SJCRH30 (cell line): ENCODE measurements around the gene KCNK15. TPM values are rescaled to one million over a fixed set of nuclear protein-coding genes. Genes with fewer than 3 reads are reported as not detected.
A peak's percentile ranks its signal among the peaks of the same experiment; 100 is the strongest.

Source experiments
- DNase-seq, 2 experiments: peaks; one replicate each; pipeline ENCODE4 v3.0.0-alpha.2; 2015 to 2020
- H3K27ac ChIP-seq: fragments of 250-450 bp; sonication (Bioruptor Pico); 2 replicates; pipeline ENCODE4 v1.5.1; 2020; ENCODE audit warnings: mild to moderate bottlenecking, moderate library complexity
- H3K27me3 ChIP-seq: fragments of 250-450 bp; sonication (Bioruptor Pico); 2 replicates; pipeline ENCODE4 v1.5.1; 2020; ENCODE audit warnings: mild to moderate bottlenecking, moderate library complexity
- H3K36me3 ChIP-seq: fragments of 250-450 bp; sonication (Bioruptor Pico); 2 replicates; pipeline ENCODE4 v1.5.1; 2020; ENCODE audit warnings: mild to moderate bottlenecking, moderate library complexity
- H3K4me1 ChIP-seq: fragments of 250-450 bp; sonication (Bioruptor Pico); 2 replicates; pipeline ENCODE4 v1.5.1; 2020; ENCODE audit warnings: mild to moderate bottlenecking, moderate library complexity
- H3K4me3 ChIP-seq: fragments of 250-450 bp; sonication (Bioruptor Pico); 2 replicates; pipeline ENCODE4 v1.5.1; 2020; ENCODE audit warnings: mild to moderate bottlenecking, moderate library complexity
- H3K9me3 ChIP-seq: fragments of 250-450 bp; sonication (Bioruptor Pico); replicated peaks from 2 replicates; pipeline ENCODE4 v1.5.1; 2020; ENCODE audit warnings: mild to moderate bottlenecking, moderate library complexity
- total RNA-seq: library from RNA; depleted of rRNA; stranded (reverse); fragments of >200 nt; shearing (Covaris generic); gene quantifications from 2 replicates; pipeline ENCODE4 v1.2.3, GENCODE V29; 2014

KCNK15 gene
- total RNA-seq, 1 experiment from 2014 or later = not detected

- no peaks in the 10 kb centered on the region for H3K9me3 ChIP-seq
- no peak for DNase-seq
- peaks cover 21% of the 10 kb centered on the region for H3K4me1 ChIP-seq
- H3K27ac ChIP-seq = no peak overlapping the region
- no peak overlapping the region for H3K4me3 ChIP-seq
- peaks cover 26% of the 10 kb centered on the region for H3K27me3 ChIP-seq
- no peaks in the 10 kb centered on the region for H3K36me3 ChIP-seq
These were observed 38.6 kb upstream of the KCNK15 start for GRCh38 chr20:44707018-44707579.

- no peak for DNase-seq
- H3K4me3 ChIP-seq = no peak overlapping the region
- peaks cover 47% of the 10 kb centered on the region for H3K27me3 ChIP-seq
- no peak overlapping the region for H3K27ac ChIP-seq
- no peaks in the 10 kb centered on the region for H3K9me3 ChIP-seq
- H3K4me1 ChIP-seq = peaks cover under 1% of the 10 kb centered on the region; the same call in 1 of the 2 replicates
- no peaks in the 10 kb centered on the region for H3K36me3 ChIP-seq
These were observed 36.3 kb upstream of the KCNK15 start for GRCh38 chr20:44709380-44709779.

- no peak overlapping the region for H3K4me3 ChIP-seq
- no peak overlapping the region for H3K27ac ChIP-seq
- H3K36me3 ChIP-seq = no peaks in the 10 kb centered on the region
- H3K9me3 ChIP-seq = no peaks in the 10 kb centered on the region
- peaks cover 4% of the 10 kb centered on the region; the same call in 1 of the 2 replicates for H3K4me1 ChIP-seq
- peaks cover 50% of the 10 kb centered on the region for H3K27me3 ChIP-seq
- no peak for DNase-seq
These were observed 35.9 kb upstream of the KCNK15 start for GRCh38 chr20:44709797-44710196.

GRCh38 chr20:44711237-44711636, 34.4 kb upstream of the KCNK15 start:
- Histone ChIP-seq H3K9me3 (no peaks in the 10 kb centered on the region), H3K27ac (no peak overlapping the region), H3K36me3 (no peaks in the 10 kb centered on the region), H3K4me1 (peaks cover 7% of the 10 kb centered on the region; the same call in 1 of the 2 replicates), H3K4me3 (no peak overlapping the region), H3K27me3 (peaks cover 62% of the 10 kb centered on the region)
- DNase-seq = no peak

- H3K36me3 ChIP-seq = no peaks in the 10 kb centered on the region
- no peak overlapping the region for H3K4me3 ChIP-seq
- H3K4me1 ChIP-seq = peaks cover 7% of the 10 kb centered on the region; the same call in 1 of the 2 replicates
- H3K27ac ChIP-seq = no peak overlapping the region
- no peaks in the 10 kb centered on the region for H3K9me3 ChIP-seq
- H3K27me3 ChIP-seq = peaks cover 79% of the 10 kb centered on the region
- DNase-seq = no peak
These were observed 31.5 kb upstream of the KCNK15 start for GRCh38 chr20:44714102-44714700.

GRCh38 chr20:44714701-44715498, 30.8 kb upstream of the KCNK15 start, which contains the start of gene CCN5:
Gene CCN5, plus strand, starts transcription at chr20:44715369. Its CDS starts 22 bp downstream, at chr20:44715391.
- Histone ChIP-seq H3K4me1 (peaks cover 7% of the 10 kb centered on the region; the same call in 1 of the 2 replicates), H3K27me3 (peaks cover 80% of the 10 kb centered on the region), H3K36me3 (no peaks in the 10 kb centered on the region), H3K27ac (no peak within 1 kb of the TSS), H3K9me3 (no peaks in the 10 kb centered on the region), H3K4me3 (no peak within 1 kb of the TSS)
- DNase-seq = peak; percentile 76 to 77

GRCh38 chr20:44715499-44716308, 30.0 kb upstream of the KCNK15 start:
- Histone ChIP-seq H3K9me3 (no peaks in the 10 kb centered on the region), H3K27me3 (peaks cover 82% of the 10 kb centered on the region), H3K36me3 (no peaks in the 10 kb centered on the region), H3K4me1 (peaks cover 7% of the 10 kb centered on the region; the same call in 1 of the 2 replicates), H3K4me3 (no peak overlapping the region), H3K27ac (no peak overlapping the region)
- no peak for DNase-seq

- Histone ChIP-seq H3K27me3 (peaks cover 80% of the 10 kb centered on the region), H3K27ac (no peak overlapping the region), H3K4me1 (peaks cover 7% of the 10 kb centered on the region; the same call in 1 of the 2 replicates), H3K36me3 (no peaks in the 10 kb centered on the region), H3K9me3 (0 out of 2 replicates have a peak, but pooled peaks cover under 1% of the 10 kb centered on the region), H3K4me3 (no peak overlapping the region)
- DNase-seq = no peak
These were observed 29.2 kb upstream of the KCNK15 start for GRCh38 chr20:44716309-44717106.

GRCh38 chr20:44717986-44718385, 27.7 kb upstream of the KCNK15 start:
- Histone ChIP-seq H3K9me3 (0 out of 2 replicates have a peak, but pooled peaks cover 3% of the 10 kb centered on the region), H3K4me1 (peaks cover 7% of the 10 kb centered on the region; the same call in 1 of the 2 replicates), H3K4me3 (no peak overlapping the region), H3K36me3 (no peaks in the 10 kb centered on the region), H3K27ac (no peak overlapping the region), H3K27me3 (peaks cover 77% of the 10 kb centered on the region)
- DNase-seq = no peak

GRCh38 chr20:44719841-44720240, 25.8 kb upstream of the KCNK15 start:
- H3K27me3 ChIP-seq = peaks cover 72% of the 10 kb centered on the region
- H3K27ac ChIP-seq = no peak overlapping the region
- peaks cover 3% of the 10 kb centered on the region; the same call in 1 of the 2 replicates for H3K4me1 ChIP-seq

GRCh38 chr20:44720621-44720996, 25.1 kb upstream of the KCNK15 start:
- H3K9me3 ChIP-seq = 0 out of 2 replicates have a peak, but pooled peaks cover 3% of the 10 kb centered on the region
- H3K4me3 ChIP-seq = no peak overlapping the region
- no peak for DNase-seq
- no peaks in the 10 kb centered on the region for H3K36me3 ChIP-seq
- H3K4me1 ChIP-seq = no peaks in the 10 kb centered on the region
- peaks cover 72% of the 10 kb centered on the region for H3K27me3 ChIP-seq
- no peak overlapping the region for H3K27ac ChIP-seq

More at GRCh38 chr20:44719841-44720240, 25.8 kb upstream of the KCNK15 start:
- Histone ChIP-seq H3K4me3 (no peak overlapping the region), H3K36me3 (no peaks in the 10 kb centered on the region), H3K9me3 (0 out of 2 replicates have a peak, but pooled peaks cover 3% of the 10 kb centered on the region)
- DNase-seq = no peak

- no peak overlapping the region for H3K27ac ChIP-seq
- DNase-seq = no peak
These were observed 24.5 kb upstream of the KCNK15 start for GRCh38 chr20:44720997-44721784.

GRCh38 chr20:44721785-44722054, 23.9 kb upstream of the KCNK15 start:
- Histone ChIP-seq H3K27ac (no peak overlapping the region), H3K4me3 (no peak overlapping the region), H3K27me3 (peaks cover 68% of the 10 kb centered on the region), H3K36me3 (no peaks in the 10 kb centered on the region), H3K4me1 (no peaks in the 10 kb centered on the region), H3K9me3 (0 out of 2 replicates have a peak, but pooled peaks cover 3% of the 10 kb centered on the region)
- no peak for DNase-seq

More at GRCh38 chr20:44720997-44721784, 24.5 kb upstream of the KCNK15 start:
- Histone ChIP-seq H3K4me1 (no peaks in the 10 kb centered on the region), H3K27me3 (peaks cover 68% of the 10 kb centered on the region), H3K36me3 (no peaks in the 10 kb centered on the region), H3K4me3 (no peak overlapping the region), H3K9me3 (0 out of 2 replicates have a peak, but pooled peaks cover 3% of the 10 kb centered on the region)
